Cardiac fibroblast (primary cell): ENCODE measurements around the gene DARS1.

ENCODE experiments used
- DNase-seq, 2 donors: peaks; one replicate each; pipeline versions ENCODE4 v3.0.0 to v3.0.0-alpha.2; 2010; ENCODE audit warnings: low read depth in 2 of 2
- H3K4me3 ChIP-seq, 2 donors: replicated peaks in 1 of 2; 1 replicate in 1 of 2; 2 replicates in 1 of 2; pipeline ENCODE4 v1.5.1; 2011; ENCODE audit warnings: low read depth in 2 of 2, low read length in 2 of 2, mild to moderate bottlenecking in 2 of 2, moderate library complexity in 1 of 2
- CTCF ChIP-seq: IDR thresholded peaks from one replicate; pipeline ENCODE4 v1.5.1; 2011; ENCODE audit warnings: low read depth, mild to moderate bottlenecking, low read length, inconsistent platforms

Gene DARS1

GRCh38 chr2:135916207-135916606, 69.2 kb downstream of the DARS1 start:
- DNase-seq, result peak; percentile 57 to 65
- peak; percentile 34 for TF ChIP-seq CTCF
- H3K4me3 ChIP-seq, result no peak overlapping the region

- no peak for TF ChIP-seq CTCF
- peak in 1 of 2 donors; percentile 15 for DNase-seq
- H3K4me3 ChIP-seq, result no peak overlapping the region
Observed at GRCh38 chr2:135914485-135914884, 70.9 kb downstream of the DARS1 start.

- H3K4me3 ChIP-seq, result no peak overlapping the region
Observed at GRCh38 chr2:135913727-135914365, 71.6 kb downstream of the DARS1 start.

GRCh38 chr2:135909976-135910375, 75.5 kb downstream of the DARS1 start:
- H3K4me3 ChIP-seq, result no peak overlapping the region
- TF ChIP-seq CTCF, result no peak
- peak; percentile 5 to 68 for DNase-seq

More at GRCh38 chr2:135913727-135914365, 71.6 kb downstream of the DARS1 start:
- peak; percentile 55 for TF ChIP-seq CTCF
- DNase-seq, result peak; percentile 61 to 72

GRCh38 chr2:135905679-135906078, 79.7 kb downstream of the DARS1 start:
- no peak for TF ChIP-seq CTCF
- DNase-seq, result no peak
- H3K4me3 ChIP-seq, result no peak overlapping the region

GRCh38 chr2:135904341-135904989, 81.0 kb downstream of the DARS1 start:
- peak; percentile 67 to 70 for DNase-seq
- no peak overlapping the region for H3K4me3 ChIP-seq
- no peak for TF ChIP-seq CTCF
